HepG2 (cell line): ENCODE measurements around the gene ILDR2. TPM values are rescaled to one million over a fixed set of nuclear protein-coding genes. Genes with fewer than 3 reads are reported as not detected.
A peak's percentile ranks its signal among the peaks of the same experiment; 100 is the strongest.

Source experiments
- ATF6 ChIP-seq: sonication (generic); formaldehyde crosslinking; conservative IDR thresholded peaks from 2 replicates; pipeline ENCODE4 v1.4.0; 2020; ENCODE audit warnings: missing genetic modification reagents
- DDIT3 ChIP-seq: sonication (generic); formaldehyde crosslinking; IDR thresholded peaks from 2 replicates; pipeline ENCODE4 v1.4.0; 2020; ENCODE audit warnings: mild to moderate bottlenecking, missing genetic modification reagents
- DMTF1 ChIP-seq: sonication (generic); formaldehyde crosslinking; IDR thresholded peaks from 2 replicates; pipeline ENCODE4 v1.4.0; 2020; ENCODE audit warnings: mild to moderate bottlenecking, missing genetic modification reagents
- GPBP1L1 ChIP-seq: sonication (generic); formaldehyde crosslinking; IDR thresholded peaks from 2 replicates; pipeline ENCODE4 v1.5.0; 2020; ENCODE audit warnings: mild to moderate bottlenecking, missing genetic modification reagents
- GZF1 ChIP-seq: sonication (generic); formaldehyde crosslinking; IDR thresholded peaks from 2 replicates; pipeline ENCODE4 v1.5.1; 2020; ENCODE audit warnings: mild to moderate bottlenecking, missing genetic modification reagents
- HOXA9 ChIP-seq: sonication (generic); formaldehyde crosslinking; IDR thresholded peaks from 2 replicates; pipeline ENCODE4 v1.8.1; 2022; ENCODE audit warnings: missing genetic modification reagents, mild to moderate bottlenecking, moderate library complexity, borderline replicate concordance
- HOXD1 ChIP-seq: sonication (generic); formaldehyde crosslinking; IDR thresholded peaks from 2 replicates; pipeline ENCODE4 v1.5.0; 2020; ENCODE audit warnings: missing genetic modification reagents
- IKZF4 ChIP-seq: sonication (generic); formaldehyde crosslinking; IDR thresholded peaks from 2 replicates; pipeline ENCODE4 v1.5.1; 2020; ENCODE audit warnings: borderline replicate concordance, mild to moderate bottlenecking, low read depth, missing genetic modification reagents; ENCODE audit errors: not compliant biosample characterization
- KDM3A ChIP-seq: IDR thresholded peaks from 2 replicates; pipeline ENCODE4 v1.6.1; 2018; ENCODE audit warnings: low read depth, missing compliant biosample characterization
- KDM6A ChIP-seq: IDR thresholded peaks from 2 replicates; pipeline ENCODE4 v1.6.1; 2016; ENCODE audit warnings: low read depth
- REXO4 ChIP-seq: sonication (generic); formaldehyde crosslinking; IDR thresholded peaks from 2 replicates; pipeline ENCODE4 v1.8.0; 2022; ENCODE audit warnings: missing genetic modification reagents, mild to moderate bottlenecking, borderline replicate concordance
- TBP ChIP-seq: sonication (generic); formaldehyde crosslinking; IDR thresholded peaks from 2 replicates; pipeline ENCODE4 v1.5.0; 2020; ENCODE audit warnings: missing genetic modification reagents
- ZBTB20 ChIP-seq: sonication (generic); formaldehyde crosslinking; IDR thresholded peaks from 2 replicates; pipeline ENCODE4 v1.8.1; 2023; ENCODE audit warnings: missing genetic modification reagents, low read depth, mild to moderate bottlenecking, borderline replicate concordance
- ZFP62 ChIP-seq: sonication (generic); formaldehyde crosslinking; IDR thresholded peaks from 2 replicates; pipeline ENCODE4 v1.4.0; 2020; ENCODE audit warnings: missing genetic modification reagents
- ZNF234 ChIP-seq: sonication (generic); formaldehyde crosslinking; conservative IDR thresholded peaks from 2 replicates; pipeline ENCODE4 v1.5.1; 2020; ENCODE audit warnings: mild to moderate bottlenecking, missing genetic modification reagents
- ZNF281 ChIP-seq: sonication (generic); formaldehyde crosslinking; IDR thresholded peaks from 2 replicates; pipeline ENCODE4 v1.4.0; 2020; ENCODE audit warnings: missing genetic modification reagents, borderline replicate concordance
- ZNF607 ChIP-seq: sonication (generic); formaldehyde crosslinking; IDR thresholded peaks from 2 replicates; pipeline ENCODE4 v1.5.1; 2020; ENCODE audit warnings: missing genetic modification reagents, mild to moderate bottlenecking, borderline replicate concordance
- ZUFSP ChIP-seq: sonication (generic); formaldehyde crosslinking; IDR thresholded peaks from 2 replicates; pipeline ENCODE4 v1.9.0; 2021; ENCODE audit warnings: missing genetic modification reagents, mild to moderate bottlenecking, borderline replicate concordance
- polyA plus RNA-seq, 8 experiments: library from polyadenylated mRNA; depleted of rRNA in 3 of 8; stranded (reverse) in 7 of 8; unstranded in 1 of 8; fragments of >200 nt; fragmentation: Illumina TruSeq in 4 of 8; extraction: Trizol in 4 of 8; gene quantifications; 2 replicates each; pipeline versions ENCODE4 v1.2.1 to v1.2.3, GENCODE V29; 2011 to 2016; ENCODE audit warnings: low read depth in 4 of 8, missing spikeins in 1 of 8, mixed read lengths in 1 of 8; ENCODE audit not compliant: insufficient read depth in 1 of 8
- total RNA-seq, 5 experiments: library from RNA; depleted of rRNA; stranded (reverse); fragments of >200 nt; fragmentation: Illumina TruSeq; extraction: Trizol; gene quantifications; 2 replicates each; pipeline ENCODE4 v1.2.3, GENCODE V29; 2016; ENCODE audit warnings: low read depth in 1 of 5

ILDR2 gene
- total and polyA plus RNA-seq, 2 of the 13 experiments (the other 11 are each of a cell fraction or from before 2014, with no cell fraction given) = 0.04 TPM; not detected in 1

- TF ChIP-seq IKZF4 = no peak
- no peak for TF ChIP-seq KDM6A
- no peak for TF ChIP-seq ZFP62 (CRISPR knock-in tag)
- TF ChIP-seq ZBTB20 (CRISPR knock-in tag) = no peak
- no peak for TF ChIP-seq DMTF1 (CRISPR knock-in tag)
- peak; percentile 59; the same call in 1 of the 2 replicates for TF ChIP-seq HOXA9 (CRISPR knock-in tag)
- no peak for TF ChIP-seq REXO4 (CRISPR knock-in tag)
- no peak for TF ChIP-seq GPBP1L1
- no peak for TF ChIP-seq TBP (CRISPR knock-in tag)
- no peak; the same call in none of the 2 replicates for TF ChIP-seq ZNF607 (CRISPR knock-in tag)
- no peak for TF ChIP-seq ZUFSP (CRISPR knock-in tag)
- TF ChIP-seq ZNF234 = no peak
- TF ChIP-seq ATF6 (CRISPR knock-in tag) = no peak
- no peak for TF ChIP-seq GZF1
- TF ChIP-seq HOXD1 (CRISPR knock-in tag) = no peak
- TF ChIP-seq ZNF281 (CRISPR knock-in tag) = no peak
- TF ChIP-seq DDIT3 (CRISPR knock-in tag) = no peak
- TF ChIP-seq KDM3A (CRISPR knock-in tag) = peak; percentile 63; the same call in 1 of the 2 replicates
These were observed 99.4 kb downstream of the ILDR2 start, which contains the start of gene TADA1 (continued) for GRCh38 chr1:166875734-166876539.
